ENCODE measurements around the gene HCAR3. TPM values are rescaled to one million over a fixed set of nuclear protein-coding genes. Genes with fewer than 3 reads are reported as not detected.
"Not testable (repeated sequence)": the region's sequence is repeated elsewhere in the genome, so short reads cannot be mapped to it uniquely, and the experiment has no call there.

HCAR3 gene
- total and polyA plus RNA-seq, 7 experiments from 2014 or later = 0.22 to 24.6 (median 3.2) TPM; not detected in 4

- H3K9me3 Mint-ChIP-seq; H3K27me3 Mint-ChIP-seq; H3K4me3 ChIP-seq (ENCODE audit: low read length); DNase-seq; H3K27ac ChIP-seq (ENCODE audit: low read depth, low read length); H3K36me3 Mint-ChIP-seq; H3K27me3 ChIP-seq (ENCODE audit: control insufficient read depth in 2 of 2, insufficient read depth in 2 of 2, low read length in 2 of 2); POLR2A ChIA-PET; H3K9me3 ChIP-seq (ENCODE audit: control insufficient read depth in 2 of 3, low read length in 3 of 3); CTCF ChIA-PET; H3K4me1 ChIP-seq (ENCODE audit: control insufficient read depth in 2 of 2, insufficient read depth in 2 of 2, low read length in 2 of 2); H3K4me1 Mint-ChIP-seq; H3K36me3 ChIP-seq (ENCODE audit: control insufficient read depth in 2 of 3, insufficient read depth in 3 of 3, low read length in 3 of 3); intact Hi-C loops (cut with micrococcal nuclease); H3K27ac Mint-ChIP-seq: not testable (repeated sequence)
- H3K4me3 Mint-ChIP-seq = peak overlapping the region in 1 of 10 donors; percentile 28
- peak; percentile 61 for ATAC-seq
Measured at GRCh38 chr12:122711266-122711665, 5.3 kb downstream of the HCAR3 start.

- H3K4me3 Mint-ChIP-seq; H3K9me3 Mint-ChIP-seq; H3K9me3 ChIP-seq (ENCODE audit: control insufficient read depth in 2 of 3, low read length in 3 of 3); H3K27ac ChIP-seq (ENCODE audit: low read depth, low read length); H3K27me3 Mint-ChIP-seq; CTCF ChIA-PET; H3K4me1 Mint-ChIP-seq; ATAC-seq; H3K36me3 ChIP-seq (ENCODE audit: control insufficient read depth in 2 of 3, insufficient read depth in 3 of 3, low read length in 3 of 3); DNase-seq; intact Hi-C loops (cut with micrococcal nuclease); H3K36me3 Mint-ChIP-seq; H3K27ac Mint-ChIP-seq; H3K27me3 ChIP-seq (ENCODE audit: control insufficient read depth in 2 of 2, insufficient read depth in 2 of 2, low read length in 2 of 2); H3K4me3 ChIP-seq (ENCODE audit: low read length); H3K4me1 ChIP-seq (ENCODE audit: control insufficient read depth in 2 of 2, insufficient read depth in 2 of 2, low read length in 2 of 2); POLR2A ChIA-PET: not testable (repeated sequence)
Measured at GRCh38 chr12:122710341-122710740, 6.3 kb downstream of the HCAR3 start.

GRCh38 chr12:122709287-122709686 is 7.3 kb downstream of the HCAR3 start:
- H3K27me3 ChIP-seq (ENCODE audit: control insufficient read depth in 2 of 2, insufficient read depth in 2 of 2, low read length in 2 of 2); H3K36me3 ChIP-seq (ENCODE audit: control insufficient read depth in 2 of 3, insufficient read depth in 3 of 3, low read length in 3 of 3); intact Hi-C loops (cut with micrococcal nuclease); H3K4me3 ChIP-seq (ENCODE audit: low read length); H3K9me3 ChIP-seq (ENCODE audit: control insufficient read depth in 2 of 3, low read length in 3 of 3); H3K27ac ChIP-seq (ENCODE audit: low read depth, low read length); ATAC-seq; H3K36me3 Mint-ChIP-seq; H3K4me3 Mint-ChIP-seq; CTCF ChIA-PET; H3K4me1 ChIP-seq (ENCODE audit: control insufficient read depth in 2 of 2, insufficient read depth in 2 of 2, low read length in 2 of 2); POLR2A ChIA-PET; H3K27me3 Mint-ChIP-seq; H3K27ac Mint-ChIP-seq; DNase-seq; H3K4me1 Mint-ChIP-seq; H3K9me3 Mint-ChIP-seq: not testable (repeated sequence)

- H3K9me3 Mint-ChIP-seq; H3K4me3 Mint-ChIP-seq; intact Hi-C loops (cut with micrococcal nuclease); DNase-seq; H3K27me3 Mint-ChIP-seq; H3K36me3 Mint-ChIP-seq; POLR2A ChIA-PET; H3K9me3 ChIP-seq (ENCODE audit: control insufficient read depth in 2 of 3, low read length in 3 of 3); H3K4me1 ChIP-seq (ENCODE audit: control insufficient read depth in 2 of 2, insufficient read depth in 2 of 2, low read length in 2 of 2); ATAC-seq; H3K36me3 ChIP-seq (ENCODE audit: control insufficient read depth in 2 of 3, insufficient read depth in 3 of 3, low read length in 3 of 3); H3K4me1 Mint-ChIP-seq; H3K27ac ChIP-seq (ENCODE audit: low read depth, low read length); H3K27me3 ChIP-seq (ENCODE audit: control insufficient read depth in 2 of 2, insufficient read depth in 2 of 2, low read length in 2 of 2); H3K27ac Mint-ChIP-seq; H3K4me3 ChIP-seq (ENCODE audit: low read length); CTCF ChIA-PET: not testable (repeated sequence)
Measured at GRCh38 chr12:122703841-122704240, 12.8 kb downstream of the HCAR3 start.

- H3K27ac Mint-ChIP-seq; H3K9me3 ChIP-seq (ENCODE audit: control insufficient read depth in 2 of 3, low read length in 3 of 3); H3K4me3 ChIP-seq (ENCODE audit: low read length); intact Hi-C loops (cut with micrococcal nuclease); H3K4me1 ChIP-seq (ENCODE audit: control insufficient read depth in 2 of 2, insufficient read depth in 2 of 2, low read length in 2 of 2); H3K27me3 ChIP-seq (ENCODE audit: control insufficient read depth in 2 of 2, insufficient read depth in 2 of 2, low read length in 2 of 2); H3K9me3 Mint-ChIP-seq; DNase-seq; H3K36me3 Mint-ChIP-seq; H3K36me3 ChIP-seq (ENCODE audit: control insufficient read depth in 2 of 3, insufficient read depth in 3 of 3, low read length in 3 of 3); POLR2A ChIA-PET; H3K27me3 Mint-ChIP-seq; H3K27ac ChIP-seq (ENCODE audit: low read depth, low read length); CTCF ChIA-PET; H3K4me3 Mint-ChIP-seq; H3K4me1 Mint-ChIP-seq: not testable (repeated sequence)
- peak; percentile 83 for ATAC-seq
Measured at GRCh38 chr12:122702890-122703611, 13.6 kb downstream of the HCAR3 start, which contains the start of gene HCAR2. Gene HCAR2, minus strand, starts transcription at chr12:122703357. Its CDS starts 74 bp downstream, at chr12:122703283.

GRCh38 chr12:122701481-122701880 is 15.1 kb downstream of the HCAR3 start:
- intact Hi-C loops (cut with micrococcal nuclease); H3K4me3 Mint-ChIP-seq; H3K27me3 ChIP-seq (ENCODE audit: control insufficient read depth in 2 of 2, insufficient read depth in 2 of 2, low read length in 2 of 2); H3K27ac ChIP-seq (ENCODE audit: low read depth, low read length); H3K36me3 Mint-ChIP-seq; H3K4me3 ChIP-seq (ENCODE audit: low read length); POLR2A ChIA-PET; H3K4me1 ChIP-seq (ENCODE audit: control insufficient read depth in 2 of 2, insufficient read depth in 2 of 2, low read length in 2 of 2); H3K9me3 Mint-ChIP-seq; ATAC-seq; H3K36me3 ChIP-seq (ENCODE audit: control insufficient read depth in 2 of 3, insufficient read depth in 3 of 3, low read length in 3 of 3); DNase-seq; CTCF ChIA-PET; H3K27ac Mint-ChIP-seq; H3K9me3 ChIP-seq (ENCODE audit: control insufficient read depth in 2 of 3, low read length in 3 of 3); H3K27me3 Mint-ChIP-seq: not testable (repeated sequence)
- peaks cover 0 to 16% (median 10%) of the 10 kb centered on the region in 7 donors for H3K4me1 Mint-ChIP-seq

GRCh38 chr12:122700038-122700710 is 16.4 kb downstream of the HCAR3 start:
- H3K4me3 ChIP-seq (ENCODE audit: low read length); H3K9me3 Mint-ChIP-seq; H3K36me3 Mint-ChIP-seq; CTCF ChIA-PET; POLR2A ChIA-PET; H3K27ac Mint-ChIP-seq; H3K27ac ChIP-seq (ENCODE audit: low read depth, low read length); H3K27me3 Mint-ChIP-seq; H3K4me3 Mint-ChIP-seq; H3K9me3 ChIP-seq (ENCODE audit: control insufficient read depth in 2 of 3, low read length in 3 of 3); H3K36me3 ChIP-seq (ENCODE audit: control insufficient read depth in 2 of 3, insufficient read depth in 3 of 3, low read length in 3 of 3); H3K27me3 ChIP-seq (ENCODE audit: control insufficient read depth in 2 of 2, insufficient read depth in 2 of 2, low read length in 2 of 2); H3K4me1 ChIP-seq (ENCODE audit: control insufficient read depth in 2 of 2, insufficient read depth in 2 of 2, low read length in 2 of 2); intact Hi-C loops (cut with micrococcal nuclease); DNase-seq: not testable (repeated sequence)
- peak; percentile 64 for ATAC-seq
- peaks cover 0 to 16% (median 10%) of the 10 kb centered on the region in 7 donors for H3K4me1 Mint-ChIP-seq

All from naive thymus-derived CD4-positive, alpha-beta T cell (primary cell).